GM08714 (cell line): Measurements from ENCODE around the gene C1QTNF6.

ENCODE experiments used
- H3K4me3 ChIP-seq: fragments of 200-500 bp; sonication (Bioruptor generic); 2 replicates; pipeline ENCODE4 v1.5.1; 2014; ENCODE audit warnings: mild to moderate bottlenecking, low read length, inconsistent platforms
- ZNF274 ChIP-seq: IDR thresholded peaks from 2 replicates; pipeline ENCODE4 v1.6.1; 2012; ENCODE audit warnings: mild to moderate bottlenecking, low read depth, low read length

Gene C1QTNF6

DNA sequence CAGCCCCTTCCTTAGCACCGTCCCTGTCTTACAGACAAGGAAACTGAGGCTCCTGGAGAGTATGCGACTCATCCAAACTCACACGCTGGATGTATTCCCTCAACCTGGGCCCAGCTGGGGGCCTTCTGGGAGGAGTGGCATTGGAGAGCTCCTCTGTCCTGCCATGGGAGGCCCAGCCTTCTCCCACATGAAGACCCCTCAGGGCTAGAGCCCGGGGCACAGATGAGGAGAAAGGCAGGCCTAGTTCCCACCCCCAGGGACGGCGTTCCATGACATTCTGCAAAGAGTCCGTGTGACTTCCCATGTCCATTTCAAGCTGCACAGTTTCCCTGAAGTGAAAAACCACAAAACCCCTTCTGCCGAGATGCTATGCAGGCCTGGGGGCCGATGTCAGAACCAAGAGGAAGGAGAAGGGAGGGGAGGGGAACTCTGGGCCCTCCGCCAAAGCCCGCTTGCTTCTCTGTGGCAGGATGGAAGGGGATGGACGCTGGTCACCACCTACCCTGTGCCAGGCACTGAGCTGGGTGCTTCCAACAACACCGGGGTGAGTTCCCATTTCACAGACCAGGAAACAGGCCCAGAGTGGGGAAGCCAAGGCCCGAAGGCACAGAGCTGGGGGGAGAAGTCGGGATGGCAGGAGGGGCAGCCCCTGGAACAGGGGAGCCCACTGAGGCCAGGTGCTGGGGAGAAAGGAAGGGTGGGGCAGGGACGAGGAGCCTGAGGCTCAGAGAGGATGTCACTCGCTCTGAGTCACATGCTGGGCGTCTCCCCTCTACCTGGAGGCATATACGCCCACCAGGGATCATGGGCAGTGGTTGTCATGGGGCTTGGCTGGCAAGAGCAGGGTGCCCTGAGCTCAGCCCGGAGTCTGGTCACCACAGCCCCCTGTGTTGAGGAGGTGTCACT is 40.3 kb upstream of the C1QTNF6 start:
- H3K4me3 ChIP-seq = no peak overlapping the region
- TF ChIP-seq ZNF274 = no peak

DNA sequence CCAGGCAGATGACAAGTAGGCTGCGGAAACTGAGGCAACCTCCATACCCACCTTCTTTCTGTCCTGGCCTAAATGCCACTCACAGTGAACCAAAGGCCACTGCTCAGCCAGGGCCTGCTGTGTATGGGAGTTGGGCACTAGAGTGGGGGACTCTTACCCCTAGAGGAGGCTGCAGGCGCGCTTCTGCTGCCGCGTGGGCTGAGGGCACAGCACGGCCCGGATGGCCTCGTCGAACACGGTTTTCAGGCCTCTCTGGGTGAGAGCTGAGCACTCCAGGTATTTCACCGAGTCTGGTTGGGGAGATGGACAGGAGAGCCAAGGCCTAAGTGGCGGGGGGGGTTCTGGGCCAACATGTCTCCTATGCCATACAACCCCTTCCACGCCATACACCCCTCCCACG is 38.5 kb upstream of the C1QTNF6 start:
- TF ChIP-seq ZNF274 = no peak
- no peak overlapping the region for H3K4me3 ChIP-seq

DNA sequence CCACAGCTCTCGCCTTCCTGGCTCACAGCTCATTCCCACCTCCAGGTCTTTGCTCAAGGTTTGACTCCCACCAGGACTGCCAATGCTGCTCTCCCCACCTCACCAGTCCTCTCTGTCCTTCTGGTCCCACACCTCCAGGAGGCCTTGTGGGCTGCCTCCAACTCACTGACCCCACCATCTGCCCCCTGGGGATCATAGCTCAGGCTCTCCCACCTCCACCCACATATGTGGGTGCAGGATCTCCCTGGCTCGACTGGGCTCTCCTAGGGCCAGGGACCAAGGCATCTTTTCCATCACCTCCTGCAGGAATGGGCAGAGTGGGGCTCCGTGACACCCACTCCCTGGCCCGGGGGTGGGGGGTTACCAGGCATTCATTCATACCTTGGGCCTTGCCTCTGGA is 38.0 kb upstream of the C1QTNF6 start:
- no peak for TF ChIP-seq ZNF274
- H3K4me3 ChIP-seq = no peak overlapping the region

DNA sequence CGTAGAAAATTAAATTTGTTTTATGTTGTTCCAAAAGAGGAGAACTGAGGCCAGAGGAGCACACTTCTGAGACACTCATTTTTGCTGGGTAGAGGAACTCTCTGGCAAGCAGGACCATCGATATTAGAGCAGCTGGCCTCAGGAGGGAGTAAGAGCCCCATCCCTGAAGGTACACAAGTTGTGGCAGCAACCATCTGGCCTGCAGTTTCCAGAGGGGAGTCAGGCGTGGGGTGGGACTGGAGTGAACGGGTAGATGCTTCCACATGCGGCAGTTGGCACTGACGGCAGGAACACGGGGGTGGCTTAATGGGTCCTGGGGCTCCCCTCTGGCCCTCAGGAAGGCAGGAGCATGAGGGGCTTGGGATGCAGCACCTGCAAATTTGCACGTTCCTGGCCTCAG is 37.4 kb upstream of the C1QTNF6 start:
- no peak overlapping the region for H3K4me3 ChIP-seq
- no peak for TF ChIP-seq ZNF274

DNA sequence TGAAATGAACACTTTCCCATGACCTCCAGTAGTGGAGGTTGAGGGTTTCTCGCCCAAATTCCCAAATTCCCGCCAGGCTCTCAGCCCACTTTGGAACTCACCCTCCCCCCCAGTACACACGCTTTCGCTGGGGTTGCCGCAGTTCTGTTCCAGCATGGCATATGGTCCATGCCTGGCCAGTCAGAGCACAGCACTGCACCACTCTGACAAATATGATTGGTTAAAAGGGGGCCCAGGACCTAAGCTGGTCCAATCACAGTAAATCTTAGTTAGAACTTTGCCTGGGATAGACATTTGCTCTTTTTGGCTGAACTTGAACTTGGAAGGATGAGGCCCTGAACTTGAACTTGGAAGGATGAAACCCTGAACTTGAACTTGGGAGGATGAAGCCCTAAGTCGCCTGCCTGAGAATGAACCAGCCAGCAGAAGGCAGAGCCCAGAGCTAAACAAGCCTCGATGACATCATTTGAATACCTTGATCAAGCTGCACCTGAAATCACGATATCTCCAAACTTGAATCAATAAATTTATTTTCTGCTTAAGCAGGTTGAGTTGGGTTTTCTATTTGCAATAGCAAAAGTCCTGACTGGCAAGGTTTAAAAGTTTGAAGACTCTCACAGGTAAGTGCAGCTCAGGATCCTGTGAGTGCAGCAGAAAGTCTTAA is 36.8 kb upstream of the C1QTNF6 start:
- H3K4me3 ChIP-seq = no peak overlapping the region
- no peak for TF ChIP-seq ZNF274

DNA sequence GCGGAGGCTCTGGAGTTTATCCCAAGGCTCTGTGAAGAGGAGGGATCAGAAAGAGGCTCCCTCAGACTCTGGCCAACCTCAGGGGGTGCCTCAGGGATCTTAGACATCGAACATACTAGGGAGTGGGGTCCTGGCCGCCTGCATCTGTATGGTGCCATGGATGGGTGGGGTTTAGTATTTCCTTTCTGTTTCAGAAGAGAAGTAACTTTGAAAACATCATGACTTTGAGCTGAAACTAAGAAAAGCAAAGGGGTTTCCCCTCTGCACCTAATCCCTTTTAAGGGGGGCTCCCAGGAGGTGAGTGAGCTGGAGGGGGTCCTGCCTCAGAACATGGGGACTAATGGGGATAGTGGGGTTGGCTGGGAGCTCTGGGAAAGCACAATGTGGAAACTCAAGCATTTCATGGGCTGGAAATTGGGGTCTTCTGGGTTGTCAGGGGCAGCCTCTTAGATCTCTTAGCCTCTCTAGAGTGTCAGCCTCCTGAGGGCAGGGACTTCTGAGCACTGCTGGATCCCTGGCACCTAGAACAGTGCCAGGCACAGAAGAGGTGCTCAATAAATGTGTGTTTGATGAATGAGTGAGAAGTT is 36.0 kb upstream of the C1QTNF6 start:
- no peak for TF ChIP-seq ZNF274
- no peak overlapping the region; the same call in 1 of the 2 replicates for H3K4me3 ChIP-seq

DNA sequence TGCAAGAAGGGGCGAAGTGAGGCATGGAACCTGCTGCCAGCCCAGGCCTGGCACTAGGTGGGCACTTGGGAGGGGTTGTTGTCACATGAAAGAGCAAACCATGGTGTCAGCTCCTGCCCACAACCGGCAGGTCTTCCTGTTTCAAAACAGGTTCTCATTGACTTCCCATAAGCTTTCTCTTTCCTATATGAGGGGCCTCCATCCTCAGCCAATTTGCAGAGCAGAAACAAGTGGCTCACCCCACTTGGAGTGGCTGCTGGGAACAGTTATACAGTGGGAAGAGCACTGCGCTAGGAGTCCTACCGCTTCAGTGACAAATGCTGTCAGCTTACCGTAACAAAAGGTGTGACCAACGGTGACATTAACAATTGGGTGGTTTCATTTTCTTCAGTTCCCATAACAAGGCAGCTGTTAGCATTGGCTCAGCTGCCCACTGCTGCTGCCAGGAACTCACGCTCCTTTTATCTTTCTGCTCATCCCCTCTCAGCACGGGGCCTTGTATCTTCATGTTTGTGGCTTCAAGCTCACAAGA is 34.5 kb upstream of the C1QTNF6 start:
- no peak for TF ChIP-seq ZNF274
- H3K4me3 ChIP-seq = no peak overlapping the region

DNA sequence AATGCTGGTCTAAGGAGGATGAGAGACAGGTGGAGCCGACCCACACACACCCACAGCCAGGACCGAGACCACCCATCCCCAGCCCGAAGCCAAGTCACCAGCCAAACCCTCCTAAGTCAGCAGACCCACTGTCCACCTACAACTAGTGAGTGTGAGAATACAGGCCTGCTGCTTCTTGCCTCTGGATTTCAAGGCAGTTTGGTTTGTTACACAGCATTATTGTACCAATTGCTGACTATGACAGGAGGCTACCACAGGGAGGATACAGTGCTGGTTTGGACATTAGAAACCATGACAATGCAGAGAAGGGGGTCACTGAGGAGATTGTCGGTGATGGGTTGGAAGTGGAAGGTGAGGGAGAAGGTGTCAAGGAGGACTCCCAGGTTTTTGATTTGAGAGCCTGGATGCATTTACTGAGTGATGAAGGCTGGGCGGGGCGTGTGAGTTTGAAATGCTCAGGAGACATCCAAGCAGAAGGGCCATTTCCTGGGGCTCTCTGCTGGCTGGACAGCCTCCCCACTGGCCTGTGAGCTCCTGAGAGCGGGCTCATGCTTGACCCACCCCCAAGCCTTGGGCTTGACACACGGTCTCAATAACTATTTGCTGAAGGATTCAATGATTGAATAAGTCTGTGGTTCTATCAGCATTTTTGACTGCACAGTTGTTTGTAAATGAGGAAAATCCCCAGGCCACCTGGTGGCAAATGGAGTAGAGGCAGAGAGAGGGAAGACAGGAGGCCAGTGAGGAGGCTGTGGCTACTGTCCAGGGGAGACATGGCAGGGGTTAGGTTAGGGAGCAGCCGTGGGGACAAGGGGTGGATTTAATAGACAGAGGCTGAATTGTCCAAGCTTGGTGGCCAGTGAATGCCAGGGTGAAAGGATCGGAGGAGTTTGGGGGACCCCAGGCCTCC is 33.6 kb upstream of the C1QTNF6 start:
- H3K4me3 ChIP-seq = no peak overlapping the region
- TF ChIP-seq ZNF274 = no peak

DNA sequence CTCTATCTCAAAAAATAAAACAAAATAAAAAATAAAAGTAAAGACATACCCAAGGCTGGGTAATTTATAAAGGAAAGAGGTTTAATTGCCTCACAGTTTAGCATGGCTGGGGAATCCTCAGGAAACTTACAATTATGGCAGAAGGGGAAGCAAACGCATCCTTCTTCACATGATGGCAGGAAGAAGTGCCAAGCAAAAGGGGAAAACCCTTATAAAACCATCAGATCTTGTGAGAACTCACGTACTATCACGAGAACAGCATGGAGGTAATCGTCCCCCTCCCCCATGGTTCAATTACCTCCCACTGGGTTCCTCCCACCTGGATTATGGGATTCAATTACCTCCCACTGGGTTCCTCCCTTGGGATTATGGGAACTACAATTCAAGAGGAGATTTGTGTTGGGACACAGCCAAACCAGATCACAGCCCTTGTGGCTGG is 32.5 kb upstream of the C1QTNF6 start:
- TF ChIP-seq ZNF274 = no peak
- peak overlapping the region; percentile 58; the same call in 1 of the 2 replicates for H3K4me3 ChIP-seq

DNA sequence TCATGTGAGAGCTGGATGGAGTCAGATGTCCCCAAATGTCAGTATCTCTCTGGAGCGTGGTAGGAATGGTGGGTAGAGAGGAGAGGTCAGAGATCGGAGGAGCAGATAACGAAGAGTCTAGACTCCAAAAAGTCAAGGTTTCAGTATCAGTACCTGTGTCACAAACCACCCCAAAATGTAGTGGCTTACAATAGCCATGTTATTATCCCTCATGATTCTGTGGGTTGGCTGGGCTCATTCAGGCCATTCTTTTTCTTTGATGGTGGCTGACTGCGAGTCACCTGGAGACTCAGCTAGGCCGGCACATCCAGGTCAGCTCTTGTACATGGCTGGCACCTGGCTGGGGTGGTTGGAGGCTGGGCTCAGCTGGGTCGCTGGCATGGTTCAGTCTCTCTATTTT is 31.5 kb upstream of the C1QTNF6 start:
- H3K4me3 ChIP-seq = peak overlapping the region; percentile 58; the same call in 1 of the 2 replicates
- TF ChIP-seq ZNF274 = no peak

DNA sequence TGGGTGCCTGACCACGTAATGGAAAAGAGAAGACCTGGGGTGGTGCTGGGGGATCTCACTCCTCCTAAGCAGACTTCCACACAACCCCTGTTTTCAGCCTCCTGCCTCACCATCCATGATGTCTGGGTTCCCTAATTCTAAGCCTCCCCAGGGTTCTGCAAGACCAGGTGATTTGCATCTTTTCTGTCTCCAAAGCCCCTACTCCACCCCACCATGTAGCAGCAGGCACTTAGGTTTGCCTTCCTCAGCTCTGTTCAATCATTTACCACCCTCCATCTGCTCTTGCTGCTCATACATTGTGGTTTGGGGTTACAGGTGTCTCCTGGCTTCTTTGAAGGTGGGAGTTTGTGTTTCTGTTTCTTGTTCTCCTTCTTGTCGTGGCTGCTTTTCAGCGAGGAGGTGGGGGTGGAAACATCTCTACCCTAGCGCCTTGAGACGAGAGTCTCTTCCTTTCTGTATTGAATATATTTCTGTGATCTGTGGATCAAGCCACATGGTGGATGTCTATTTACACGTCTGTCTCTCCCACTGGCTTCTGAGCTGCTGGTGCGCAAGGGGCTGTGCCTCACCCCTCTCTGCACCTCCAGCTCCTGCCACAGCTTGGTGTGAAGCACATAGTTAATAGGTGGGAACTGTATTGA is 30.8 kb upstream of the C1QTNF6 start:
- H3K4me3 ChIP-seq = peak overlapping the region; percentile 58; the same call in 1 of the 2 replicates
- TF ChIP-seq ZNF274 = no peak

DNA sequence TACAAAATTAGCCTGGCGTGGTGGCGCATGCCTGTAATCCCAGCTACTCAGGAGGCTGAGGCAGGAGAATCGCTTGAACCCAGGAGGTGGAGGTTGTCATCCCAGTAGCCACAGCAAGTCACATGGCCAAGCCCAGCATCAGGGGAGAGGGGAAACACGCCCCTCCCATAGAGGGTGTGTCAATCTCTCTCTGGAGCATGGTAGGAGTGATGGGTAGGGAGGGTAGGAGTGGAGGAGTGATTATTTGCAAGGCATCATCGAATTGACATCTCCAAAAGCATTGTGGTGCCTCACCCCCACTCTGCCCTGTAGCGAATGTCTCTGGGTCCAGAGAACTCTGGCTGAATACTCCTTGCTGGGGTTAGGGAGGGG is 30.3 kb upstream of the C1QTNF6 start:
- TF ChIP-seq ZNF274 = no peak
- peak overlapping the region; percentile 6; the same call in 1 of the 2 replicates for H3K4me3 ChIP-seq

DNA sequence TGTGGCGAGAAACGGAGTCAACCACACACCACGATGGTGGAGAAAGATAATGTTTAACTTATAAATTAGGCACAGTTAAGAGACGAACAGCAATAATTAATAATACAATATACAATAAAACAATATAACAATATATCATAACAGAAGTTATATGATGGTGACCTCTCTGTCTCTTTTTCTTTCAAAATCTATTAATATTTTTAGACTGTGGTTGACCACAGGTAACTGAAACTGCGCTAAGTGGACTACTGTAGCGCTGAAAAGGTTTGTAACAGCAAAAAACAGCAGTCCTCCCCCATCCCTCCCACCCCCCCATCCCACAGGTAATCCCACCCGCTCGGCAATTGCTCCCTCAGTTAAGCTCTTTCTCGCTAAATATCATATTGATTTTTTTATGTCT is 27.8 kb upstream of the C1QTNF6 start:
- no peak overlapping the region; the same call in 1 of the 2 replicates for H3K4me3 ChIP-seq
- TF ChIP-seq ZNF274 = no peak
